ENCODE results near the gene CDPF1. TPM values are rescaled to one million over a fixed set of nuclear protein-coding genes. Genes with fewer than 3 reads are reported as not detected.

The CDPF1 gene, protein sequence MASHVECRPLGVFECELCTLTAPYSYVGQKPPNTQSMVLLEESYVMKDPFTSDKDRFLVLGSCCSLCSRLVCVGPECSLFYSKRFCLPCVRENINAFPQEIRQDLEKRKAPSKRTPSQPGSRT
- 8.1 and 8.5 TPM in 2 replicates for total RNA-seq (2021)
- long read RNA-seq, transcript CDPF1-201 (4 exons, 1,875 nt) = major isoform, 18 of 35 reads
- long read RNA-seq, transcript CDPF1-205 (3 exons, 498 nt) = minor isoform, 6 of 35 reads
- long read RNA-seq, partial matches to known transcripts = 2 of 35 reads
- long read RNA-seq, other reads (novel, unspliced or antisense) = 6 of 35 reads

DNA sequence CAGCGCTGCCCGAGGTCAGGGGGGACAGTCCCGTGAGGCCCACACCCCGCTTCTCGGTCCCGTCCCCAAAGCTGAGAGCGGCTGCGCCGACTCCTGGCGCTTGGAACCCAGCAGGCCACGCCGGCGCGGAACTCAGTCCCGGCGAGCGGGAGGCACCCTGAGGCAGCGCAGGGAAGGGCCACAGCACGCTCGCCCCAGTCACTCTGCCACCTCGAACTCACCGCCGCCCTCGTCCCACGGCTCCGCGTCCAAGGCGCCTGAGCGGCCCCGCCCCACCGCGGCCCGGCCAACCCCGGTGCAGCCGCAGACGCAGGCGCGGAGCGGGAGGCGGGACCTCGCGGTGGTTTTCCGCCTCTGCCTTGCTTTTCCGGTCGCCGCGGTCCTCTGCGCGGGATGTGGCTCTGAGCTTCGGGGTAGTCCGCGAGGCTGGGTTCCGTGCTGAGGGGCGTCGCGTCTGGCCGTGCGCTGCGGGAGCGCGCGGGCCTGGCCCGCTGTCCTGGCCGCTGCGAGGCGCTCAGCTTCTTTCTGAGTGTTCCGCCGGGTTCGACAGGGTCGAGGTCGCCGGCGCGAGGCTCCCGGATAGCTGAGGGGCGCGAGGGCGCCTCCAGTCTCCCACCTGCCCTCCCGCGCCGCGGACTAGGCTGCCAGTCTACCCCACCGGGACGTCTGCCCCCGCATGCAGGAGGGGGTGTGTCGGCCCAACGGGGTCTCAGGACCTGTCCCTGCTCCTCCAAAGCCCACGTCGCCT lies at the start of gene CDPF1:
TSS of gene CDPF1 (minus strand) at position 259 of the 748 bp plus-strand sequence. CDS start 2,009 bp downstream, outside the sequence.
- H3K56ac ChIP-seq (ENCODE audit: insufficient read length, low read depth, low read length) = no peak within 1 kb of the TSS
- H2BK5ac ChIP-seq (ENCODE audit: insufficient read length, low read length) = no peak within 1 kb of the TSS
- H3T11ph ChIP-seq (ENCODE audit: low read length) = no peak within 1 kb of the TSS
- H3K14ac ChIP-seq (ENCODE audit: insufficient read depth, low read length) = peak within 1 kb of the TSS; percentile 78
- no peaks in the 10 kb centered on the region for H4K20me1 ChIP-seq (ENCODE audit: control insufficient read depth, insufficient read depth, insufficient read length)
- H3K23ac ChIP-seq (ENCODE audit: insufficient read length, low read depth, low read length) = no peak within 1 kb of the TSS
- Mint-ChIP-seq H3K27me3 (ENCODE audit: low read depth) (peaks cover 12% of the 10 kb centered on the region), H3K9me3 (peaks cover 0 to 9% of the 10 kb centered on the region in 2 experiments; a peak in 2 of 5 replicates), H3K4me3 (peak within 1 kb of the TSS; percentile 73 to 82), H3K4me1 (peaks cover 8 to 16% of the 10 kb centered on the region in 2 experiments), H3K27ac (no peak within 1 kb of the TSS; a peak in 1 of 7 replicates), H3K36me3 (ENCODE audit: insufficient read depth in 1 of 3, low read depth in 3 of 3) (peaks cover 1 to 9% (median 4%) of the 10 kb centered on the region in 3 experiments; a peak in 3 of 7 replicates)
- H3K9ac ChIP-seq (ENCODE audit: extremely low read depth, insufficient read length, low read length) = peak within 1 kb of the TSS; percentile 43
- H3K4ac ChIP-seq (ENCODE audit: low read depth, low read length) = no peak within 1 kb of the TSS
- no peaks in the 10 kb centered on the region for H3K79me2 ChIP-seq (ENCODE audit: insufficient read depth, low read length)
- H3K9me3 ChIP-seq (ENCODE audit: control insufficient read depth, low read depth, low read length) = no peaks in the 10 kb centered on the region
- H2BK15ac ChIP-seq (ENCODE audit: low read depth, low read length) = no peak within 1 kb of the TSS
- no peak within 1 kb of the TSS for H4K5ac ChIP-seq (ENCODE audit: insufficient read length, low read depth, low read length)
- TF ChIP-seq, protein P1, sequence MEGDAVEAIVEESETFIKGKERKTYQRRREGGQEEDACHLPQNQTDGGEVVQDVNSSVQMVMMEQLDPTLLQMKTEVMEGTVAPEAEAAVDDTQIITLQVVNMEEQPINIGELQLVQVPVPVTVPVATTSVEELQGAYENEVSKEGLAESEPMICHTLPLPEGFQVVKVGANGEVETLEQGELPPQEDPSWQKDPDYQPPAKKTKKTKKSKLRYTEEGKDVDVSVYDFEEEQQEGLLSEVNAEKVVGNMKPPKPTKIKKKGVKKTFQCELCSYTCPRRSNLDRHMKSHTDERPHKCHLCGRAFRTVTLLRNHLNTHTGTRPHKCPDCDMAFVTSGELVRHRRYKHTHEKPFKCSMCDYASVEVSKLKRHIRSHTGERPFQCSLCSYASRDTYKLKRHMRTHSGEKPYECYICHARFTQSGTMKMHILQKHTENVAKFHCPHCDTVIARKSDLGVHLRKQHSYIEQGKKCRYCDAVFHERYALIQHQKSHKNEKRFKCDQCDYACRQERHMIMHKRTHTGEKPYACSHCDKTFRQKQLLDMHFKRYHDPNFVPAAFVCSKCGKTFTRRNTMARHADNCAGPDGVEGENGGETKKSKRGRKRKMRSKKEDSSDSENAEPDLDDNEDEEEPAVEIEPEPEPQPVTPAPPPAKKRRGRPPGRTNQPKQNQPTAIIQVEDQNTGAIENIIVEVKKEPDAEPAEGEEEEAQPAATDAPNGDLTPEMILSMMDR (conservative IDR thresholded peaks at IDR 0.05) = no peak
- H2BK120ac ChIP-seq (ENCODE audit: low read depth, low read length, poor library complexity, severe bottlenecking) = no peak within 1 kb of the TSS
- H2AFZ ChIP-seq (ENCODE audit: low read length) = no peak within 1 kb of the TSS
- WGBS (ENCODE audit: extremely low coverage, insufficient read length, low lambda C conversion rate) = no CpG with 5 or more reads among the region's 89 CpGs
- H3K27ac ChIP-seq (ENCODE audit: insufficient read length, low read depth, low read length) = no peak within 1 kb of the TSS
- H3K4me2 ChIP-seq (ENCODE audit: insufficient read depth, insufficient read length, low read length) = peak within 1 kb of the TSS; percentile 42
- no peaks in the 10 kb centered on the region for H3K4me1 ChIP-seq (ENCODE audit: insufficient read depth, low read length)
- H4K8ac ChIP-seq (replicated peaks; ENCODE audit: insufficient read length, low read depth, low read length) = no peak within 1 kb of the TSS
- H2BK12ac ChIP-seq (ENCODE audit: insufficient read length, low read depth, low read length) = no peak within 1 kb of the TSS
- no peaks in the 10 kb centered on the region for H3K27me3 ChIP-seq (ENCODE audit: insufficient read depth, low read length)
- H2AK5ac ChIP-seq (ENCODE audit: insufficient read length, low read length) = no peak within 1 kb of the TSS
- H3K79me1 ChIP-seq (ENCODE audit: insufficient read depth, low read depth, low read length, poor library complexity, severe bottlenecking) = no peaks in the 10 kb centered on the region
- no peak within 1 kb of the TSS for H2BK20ac ChIP-seq (ENCODE audit: low read depth, low read length, poor library complexity, severe bottlenecking)
- peaks cover 7% of the 10 kb centered on the region for H3K23me2 ChIP-seq (ENCODE audit: insufficient read length, low read depth, low read length, poor library complexity, severe bottlenecking)
- peak within 1 kb of the TSS; percentile 34 for H3K18ac ChIP-seq (ENCODE audit: insufficient read length, low read depth, low read length)
- DNase-seq = peak; percentile 83
- no peak within 1 kb of the TSS for H4K91ac ChIP-seq (ENCODE audit: insufficient read length, low read depth, low read length)
